Liver (tissue), 9 donors: ENCODE measurements around the gene CKMT2. TPM values are rescaled to one million over a fixed set of nuclear protein-coding genes. Genes with fewer than 3 reads are reported as not detected.

ENCODE experiments used
- DNase-seq: peaks from one replicate; pipeline ENCODE4 v3.0.0-alpha.2; 2017; ENCODE audit warnings: low spot score
- H3K27ac ChIP-seq, 2 donors: one replicate each; pipeline ENCODE4 v1.7.0; 2013; ENCODE audit warnings: inconsistent platforms in 2 of 2, low read length in 2 of 2, control low read depth in 1 of 2, low read depth in 1 of 2, mild to moderate bottlenecking in 1 of 2
- H3K27me3 ChIP-seq, 4 donors: one replicate each; pipeline versions ENCODE4 v1.6.1 to v1.7.0; 2013; ENCODE audit warnings: low read length in 3 of 4, inconsistent platforms in 1 of 4, mild to moderate bottlenecking in 1 of 4, moderate library complexity in 1 of 4; ENCODE audit not compliant: control insufficient read depth in 4 of 4, insufficient read depth in 4 of 4
- H3K36me3 ChIP-seq, 4 donors: one replicate each; pipeline versions ENCODE4 v1.6.1 to v1.7.0; 2013; ENCODE audit warnings: low read length in 3 of 4, mild to moderate bottlenecking in 3 of 4, low read depth in 1 of 4, moderate library complexity in 1 of 4; ENCODE audit not compliant: control insufficient read depth in 4 of 4, insufficient read depth in 3 of 4
- H3K4me1 ChIP-seq, 4 donors: one replicate each; pipeline versions ENCODE4 v1.6.1 to v1.7.0; 2013; ENCODE audit warnings: low read length in 3 of 4, mild to moderate bottlenecking in 3 of 4, moderate library complexity in 1 of 4; ENCODE audit not compliant: control insufficient read depth in 4 of 4, insufficient read depth in 4 of 4
- H3K4me3 ChIP-seq, 3 donors: one replicate each; pipeline versions ENCODE4 v1.6.1 to v1.7.0; 2013; ENCODE audit warnings: low read length in 3 of 3, control low read depth in 1 of 3, low read depth in 1 of 3, mild to moderate bottlenecking in 1 of 3
- H3K9ac ChIP-seq, 2 donors: one replicate each; pipeline ENCODE4 v1.7.0; 2013; ENCODE audit warnings: low read length in 2 of 2, mild to moderate bottlenecking in 2 of 2, moderate library complexity in 2 of 2, control low read depth in 1 of 2, low read depth in 1 of 2
- H3K9me3 ChIP-seq, 4 donors: one replicate each; pipeline versions ENCODE4 v1.6.1 to v1.7.0; 2013; ENCODE audit warnings: low read length in 3 of 4; ENCODE audit not compliant: control insufficient read depth in 4 of 4
- EGR1 ChIP-seq, 2 donors: IDR thresholded peaks; 2 replicates each; pipeline ENCODE4 v1.6.1; 2016 to 2018; ENCODE audit warnings: antibody characterized with exemption in 2 of 2, low read depth in 2 of 2
- FOXA1 ChIP-seq: IDR thresholded peaks from 2 replicates; pipeline ENCODE4 v1.6.1; 2016; ENCODE audit warnings: antibody characterized with exemption
- FOXA2 ChIP-seq: IDR thresholded peaks from 2 replicates; pipeline ENCODE4 v1.6.1; 2016; ENCODE audit warnings: antibody characterized with exemption
- GABPA ChIP-seq, 2 donors: IDR thresholded peaks in 1 of 2; conservative IDR thresholded peaks in 1 of 2; 2 replicates each; pipeline ENCODE4 v1.6.1; 2016; ENCODE audit warnings: antibody characterized with exemption in 2 of 2, mild to moderate bottlenecking in 1 of 2, moderate library complexity in 1 of 2
- HNF4A ChIP-seq, 2 donors: conservative IDR thresholded peaks; 2 replicates each; pipeline ENCODE4 v1.6.1; 2016; ENCODE audit warnings: antibody characterized with exemption in 2 of 2, mild to moderate bottlenecking in 2 of 2
- HNF4G ChIP-seq: IDR thresholded peaks from 2 replicates; pipeline ENCODE4 v1.6.1; 2016; ENCODE audit warnings: antibody characterized with exemption
- JUND ChIP-seq, 2 donors: IDR thresholded peaks; 2 replicates each; pipeline ENCODE4 v1.6.1; 2016; ENCODE audit warnings: antibody characterized with exemption in 2 of 2
- NR2F2 ChIP-seq: IDR thresholded peaks from 2 replicates; pipeline ENCODE4 v1.6.1; 2016; ENCODE audit warnings: antibody characterized with exemption
- RAD21 ChIP-seq, 2 donors: IDR thresholded peaks; 2 replicates each; pipeline ENCODE4 v1.6.1; 2016; ENCODE audit warnings: antibody characterized with exemption in 2 of 2, mild to moderate bottlenecking in 2 of 2
- RXRA ChIP-seq, 2 donors: IDR thresholded peaks; 2 replicates each; pipeline ENCODE4 v1.6.1; 2017 to 2018; ENCODE audit warnings: antibody characterized with exemption in 2 of 2, mild to moderate bottlenecking in 1 of 2
- SP1 ChIP-seq: IDR thresholded peaks from 2 replicates; pipeline ENCODE4 v1.6.1; 2018; ENCODE audit warnings: antibody characterized with exemption, mild to moderate bottlenecking
- TAF1 ChIP-seq: conservative IDR thresholded peaks from 2 replicates; pipeline ENCODE4 v1.6.1; 2016; ENCODE audit warnings: antibody characterized with exemption, mild to moderate bottlenecking
- YY1 ChIP-seq: IDR thresholded peaks from 2 replicates; pipeline ENCODE4 v1.6.1; 2016; ENCODE audit warnings: antibody characterized with exemption, mild to moderate bottlenecking
- WGBS: extraction: QIAGEN DNeasy Blood & Tissue Kit; methylation state at CpG from one replicate; pipeline ENCODE4 v1.1.7; 2013; 5-methylcytosine and 5-hydroxymethylcytosine counted together
- polyA plus RNA-seq, 2 donors: library from polyadenylated mRNA; stranded (reverse) in 1 of 2; unstranded in 1 of 2; fragments of 200-250 nt in 1 of 2; fragments of >200 nt in 1 of 2; fragmentation: Nextera tagmentation in 1 of 2; extraction: Ambion mirVana in 1 of 2; gene quantifications; one replicate each; pipeline versions ENCODE4 v1.2.1 to v1.2.3, GENCODE V29; 2013 to 2015
- total RNA-seq, 2 donors: library from RNA; depleted of rRNA; stranded (reverse); fragments of >200 nt; gene quantifications; one replicate each; pipeline ENCODE4 v1.2.3, GENCODE V29; 2014
- TF ChIP-seq, protein P1 (sequence below): IDR thresholded peaks from 2 replicates; pipeline ENCODE4 v1.6.1; 2016; ENCODE audit warnings: antibody characterized with exemption, mild to moderate bottlenecking
- TF ChIP-seq, protein P2 (sequence below): IDR thresholded peaks from 2 replicates; pipeline ENCODE4 v1.6.1; 2016; ENCODE audit warnings: antibody characterized with exemption
- TF ChIP-seq, protein P3 (sequence below): fragments of 150-350 bp; IDR thresholded peaks from 2 replicates; pipeline ENCODE4 v1.5.1; 2017; ENCODE audit warnings: improper control_type of control experiment, low read depth, low read length; ENCODE audit not compliant: missing input control
- TF ChIP-seq, protein P4 (sequence below): IDR thresholded peaks from 2 replicates; pipeline ENCODE4 v1.6.1; 2016; ENCODE audit warnings: antibody characterized with exemption
- TF ChIP-seq, protein P5 (sequence below): IDR thresholded peaks from 2 replicates; pipeline ENCODE4 v1.6.1; 2016; ENCODE audit warnings: antibody characterized with exemption
- donor health status: healthy.
- donor health status: healthy.
- donor health status: healthy.
- donor health status: healthy.
- donor health status: healthy.

Gene CKMT2
- total and polyA plus RNA-seq, 4 donors, result 0.20 to 2.6 (median 0.82) TPM

DNA sequence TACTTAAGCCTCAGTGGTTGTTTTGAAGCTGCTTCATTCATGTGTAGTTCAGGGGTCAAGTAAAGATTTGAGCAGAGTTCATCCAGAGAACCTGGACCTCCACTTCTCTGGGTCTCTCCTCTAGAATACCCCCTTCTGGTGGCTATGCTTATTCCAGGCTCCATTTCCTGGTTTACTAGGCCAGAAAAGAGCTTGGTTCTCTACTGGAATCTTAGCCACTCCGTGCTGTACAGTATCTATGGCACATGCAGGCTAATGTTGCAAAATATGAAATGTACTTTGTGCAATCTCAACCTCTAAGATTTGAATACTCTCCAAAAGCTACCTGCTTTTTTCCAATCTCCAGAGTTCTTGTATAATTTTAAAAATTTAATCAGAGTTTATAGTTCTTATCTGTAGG, 50.9 kb downstream of the CKMT2 start:
- H3K4me1 ChIP-seq, result peaks cover 0 to 2% (median 0%) of the 10 kb centered on the region in 4 donors
- no peaks in the 10 kb centered on the region for H3K27me3 ChIP-seq
- 42% methylated on average over 1 of the region's 1 CpG for WGBS
- no peak overlapping the region for H3K9ac ChIP-seq
- H3K9me3 ChIP-seq, result no peaks in the 10 kb centered on the region
- peaks cover 0 to 6% (median 0%) of the 10 kb centered on the region in 4 donors for H3K36me3 ChIP-seq
- no peak overlapping the region for H3K4me3 ChIP-seq
- no peak for DNase-seq
- no peak overlapping the region for H3K27ac ChIP-seq
- TF ChIP-seq EGR1 (IDR thresholded peaks at IDR 0.05; ENCODE audit: low read depth in 2 of 2) (no peak), FOXA1 (no peak), YY1 (no peak), NR2F2 (no peak)
- TF ChIP-seq, protein P1, sequence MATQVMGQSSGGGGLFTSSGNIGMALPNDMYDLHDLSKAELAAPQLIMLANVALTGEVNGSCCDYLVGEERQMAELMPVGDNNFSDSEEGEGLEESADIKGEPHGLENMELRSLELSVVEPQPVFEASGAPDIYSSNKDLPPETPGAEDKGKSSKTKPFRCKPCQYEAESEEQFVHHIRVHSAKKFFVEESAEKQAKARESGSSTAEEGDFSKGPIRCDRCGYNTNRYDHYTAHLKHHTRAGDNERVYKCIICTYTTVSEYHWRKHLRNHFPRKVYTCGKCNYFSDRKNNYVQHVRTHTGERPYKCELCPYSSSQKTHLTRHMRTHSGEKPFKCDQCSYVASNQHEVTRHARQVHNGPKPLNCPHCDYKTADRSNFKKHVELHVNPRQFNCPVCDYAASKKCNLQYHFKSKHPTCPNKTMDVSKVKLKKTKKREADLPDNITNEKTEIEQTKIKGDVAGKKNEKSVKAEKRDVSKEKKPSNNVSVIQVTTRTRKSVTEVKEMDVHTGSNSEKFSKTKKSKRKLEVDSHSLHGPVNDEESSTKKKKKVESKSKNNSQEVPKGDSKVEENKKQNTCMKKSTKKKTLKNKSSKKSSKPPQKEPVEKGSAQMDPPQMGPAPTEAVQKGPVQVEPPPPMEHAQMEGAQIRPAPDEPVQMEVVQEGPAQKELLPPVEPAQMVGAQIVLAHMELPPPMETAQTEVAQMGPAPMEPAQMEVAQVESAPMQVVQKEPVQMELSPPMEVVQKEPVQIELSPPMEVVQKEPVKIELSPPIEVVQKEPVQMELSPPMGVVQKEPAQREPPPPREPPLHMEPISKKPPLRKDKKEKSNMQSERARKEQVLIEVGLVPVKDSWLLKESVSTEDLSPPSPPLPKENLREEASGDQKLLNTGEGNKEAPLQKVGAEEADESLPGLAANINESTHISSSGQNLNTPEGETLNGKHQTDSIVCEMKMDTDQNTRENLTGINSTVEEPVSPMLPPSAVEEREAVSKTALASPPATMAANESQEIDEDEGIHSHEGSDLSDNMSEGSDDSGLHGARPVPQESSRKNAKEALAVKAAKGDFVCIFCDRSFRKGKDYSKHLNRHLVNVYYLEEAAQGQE, result no peak
- TF ChIP-seq, protein P2, sequence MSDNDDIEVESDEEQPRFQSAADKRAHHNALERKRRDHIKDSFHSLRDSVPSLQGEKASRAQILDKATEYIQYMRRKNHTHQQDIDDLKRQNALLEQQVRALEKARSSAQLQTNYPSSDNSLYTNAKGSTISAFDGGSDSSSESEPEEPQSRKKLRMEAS, result no peak

DNA sequence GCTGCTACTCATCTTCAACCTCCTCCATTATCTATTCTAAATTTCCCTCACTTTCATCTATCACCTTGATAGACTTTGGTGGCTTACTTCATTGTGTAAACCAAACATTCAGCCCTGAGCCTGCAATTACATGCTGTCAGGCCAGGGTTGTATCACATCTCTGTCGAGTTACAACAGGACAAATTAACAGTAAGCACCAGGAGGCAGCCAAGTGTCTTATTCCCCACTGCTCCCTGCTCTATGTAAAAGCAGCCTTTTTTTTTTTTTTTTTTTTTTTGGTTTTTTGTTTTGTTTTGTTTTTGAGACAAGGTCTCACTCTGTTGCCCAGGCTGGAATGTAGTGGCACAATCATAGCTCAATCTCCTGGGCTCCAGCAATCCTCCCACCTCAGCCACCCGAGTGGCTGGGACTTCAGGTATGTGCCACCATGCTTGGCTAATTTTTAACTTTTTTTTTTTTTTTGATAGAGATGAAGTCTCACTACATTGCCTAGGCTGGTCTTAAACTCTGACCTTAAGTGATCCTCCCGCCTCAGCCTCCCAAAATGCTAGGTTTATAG, 53.0 kb downstream of the CKMT2 start:
- Histone ChIP-seq H3K36me3 (peaks cover 0 to 6% (median 0%) of the 10 kb centered on the region in 4 donors), H3K27me3 (no peaks in the 10 kb centered on the region), H3K4me3 (no peak overlapping the region), H3K9ac (no peak overlapping the region), H3K27ac (no peak overlapping the region), H3K9me3 (no peaks in the 10 kb centered on the region), H3K4me1 (peaks cover 0 to 2% (median 0%) of the 10 kb centered on the region in 4 donors)
- TF ChIP-seq EGR1 (IDR thresholded peaks at IDR 0.05; ENCODE audit: low read depth in 2 of 2) (no peak), RAD21 (IDR thresholded peaks at IDR 0.05) (no peak), NR2F2 (no peak), FOXA2 (no peak), RXRA (IDR thresholded peaks at IDR 0.05) (no peak), YY1 (no peak), JUND (IDR thresholded peaks at IDR 0.05) (no peak), GABPA (IDR thresholded peaks at IDR 0.05 in 1 of 2, conservative IDR thresholded peaks at IDR 0.05 in 1 of 2) (no peak), FOXA1 (no peak), HNF4A (conservative IDR thresholded peaks at IDR 0.05) (no peak), SP1 (no peak), TAF1 (no peak), HNF4G (no peak)
- TF ChIP-seq, protein P3, sequence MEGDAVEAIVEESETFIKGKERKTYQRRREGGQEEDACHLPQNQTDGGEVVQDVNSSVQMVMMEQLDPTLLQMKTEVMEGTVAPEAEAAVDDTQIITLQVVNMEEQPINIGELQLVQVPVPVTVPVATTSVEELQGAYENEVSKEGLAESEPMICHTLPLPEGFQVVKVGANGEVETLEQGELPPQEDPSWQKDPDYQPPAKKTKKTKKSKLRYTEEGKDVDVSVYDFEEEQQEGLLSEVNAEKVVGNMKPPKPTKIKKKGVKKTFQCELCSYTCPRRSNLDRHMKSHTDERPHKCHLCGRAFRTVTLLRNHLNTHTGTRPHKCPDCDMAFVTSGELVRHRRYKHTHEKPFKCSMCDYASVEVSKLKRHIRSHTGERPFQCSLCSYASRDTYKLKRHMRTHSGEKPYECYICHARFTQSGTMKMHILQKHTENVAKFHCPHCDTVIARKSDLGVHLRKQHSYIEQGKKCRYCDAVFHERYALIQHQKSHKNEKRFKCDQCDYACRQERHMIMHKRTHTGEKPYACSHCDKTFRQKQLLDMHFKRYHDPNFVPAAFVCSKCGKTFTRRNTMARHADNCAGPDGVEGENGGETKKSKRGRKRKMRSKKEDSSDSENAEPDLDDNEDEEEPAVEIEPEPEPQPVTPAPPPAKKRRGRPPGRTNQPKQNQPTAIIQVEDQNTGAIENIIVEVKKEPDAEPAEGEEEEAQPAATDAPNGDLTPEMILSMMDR, result no peak
- TF ChIP-seq, protein P4, sequence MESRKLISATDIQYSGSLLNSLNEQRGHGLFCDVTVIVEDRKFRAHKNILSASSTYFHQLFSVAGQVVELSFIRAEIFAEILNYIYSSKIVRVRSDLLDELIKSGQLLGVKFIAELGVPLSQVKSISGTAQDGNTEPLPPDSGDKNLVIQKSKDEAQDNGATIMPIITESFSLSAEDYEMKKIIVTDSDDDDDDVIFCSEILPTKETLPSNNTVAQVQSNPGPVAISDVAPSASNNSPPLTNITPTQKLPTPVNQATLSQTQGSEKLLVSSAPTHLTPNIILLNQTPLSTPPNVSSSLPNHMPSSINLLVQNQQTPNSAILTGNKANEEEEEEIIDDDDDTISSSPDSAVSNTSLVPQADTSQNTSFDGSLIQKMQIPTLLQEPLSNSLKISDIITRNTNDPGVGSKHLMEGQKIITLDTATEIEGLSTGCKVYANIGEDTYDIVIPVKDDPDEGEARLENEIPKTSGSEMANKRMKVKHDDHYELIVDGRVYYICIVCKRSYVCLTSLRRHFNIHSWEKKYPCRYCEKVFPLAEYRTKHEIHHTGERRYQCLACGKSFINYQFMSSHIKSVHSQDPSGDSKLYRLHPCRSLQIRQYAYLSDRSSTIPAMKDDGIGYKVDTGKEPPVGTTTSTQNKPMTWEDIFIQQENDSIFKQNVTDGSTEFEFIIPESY, result no peak
- TF ChIP-seq, protein P2, result no peak
- TF ChIP-seq, protein P5, sequence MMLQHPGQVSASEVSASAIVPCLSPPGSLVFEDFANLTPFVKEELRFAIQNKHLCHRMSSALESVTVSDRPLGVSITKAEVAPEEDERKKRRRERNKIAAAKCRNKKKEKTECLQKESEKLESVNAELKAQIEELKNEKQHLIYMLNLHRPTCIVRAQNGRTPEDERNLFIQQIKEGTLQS, result no peak
- TF ChIP-seq, protein P1, result no peak
- WGBS, result 74% methylated on average over 3 of the region's 3 CpGs
- no peak for DNase-seq
